PC-9 (cell line): ENCODE data around the gene ACSM2A. TPM values are rescaled to one million over a fixed set of nuclear protein-coding genes. Genes with fewer than 3 reads are reported as not detected.
"Not testable (repeated sequence)": the region's sequence is repeated elsewhere in the genome, so short reads cannot be mapped to it uniquely, and the experiment has no call there.

Experiments used
- BruUV-seq: library from RNA; stranded (reverse); fragments of 400-500 nt; replicated peaks from 2 replicates; lab custom pipeline; 2021; lab: Mats Ljungman, UMichigan
- CTCF ChIA-PET: fragments of 300-600 bp; sonication (Branson Sonifier 250); formaldehyde crosslinking; loops from one replicate; lab custom pipeline; 2022; ENCODE audit warnings: antibody characterized with exemption; lab: Charles Lee
- POLR2A ChIA-PET: fragments of 300-600 bp; sonication (Branson Sonifier 250); formaldehyde crosslinking; loops from one replicate; lab custom pipeline; 2022; ENCODE audit warnings: antibody characterized with exemption; ENCODE audit not compliant: unreplicated experiment; lab: Charles Lee
- DNase-seq, 2 experiments: peaks; one replicate each; pipeline versions ENCODE4 v3.0.0 to v3.0.0-alpha.2; 2015 to 2022; ENCODE audit warnings: mixed read lengths in 1 of 2
- H2AFZ ChIP-seq: fragments of 200-600 bp; sonication (generic); 2 replicates; pipeline ENCODE4 v1.8.1; 2017; ENCODE audit warnings: antibody characterized with exemption
- H3F3A ChIP-seq: fragments of 200-600 bp; sonication (generic); 2 replicates; pipeline ENCODE4 v1.8.1; 2017; ENCODE audit warnings: antibody characterized with exemption, mild to moderate bottlenecking, low read depth; ENCODE audit not compliant: insufficient read depth
- H3K27ac ChIP-seq: fragments of 200-600 bp; sonication (generic); 2 replicates; pipeline ENCODE4 v1.6.1; 2016; ENCODE audit warnings: mixed run types
- H3K27me3 ChIP-seq: fragments of 200-600 bp; sonication (generic); 2 replicates; pipeline ENCODE4 v1.6.1; 2016; ENCODE audit warnings: low read depth, mixed run types; ENCODE audit not compliant: insufficient read depth
- H3K36me3 ChIP-seq: fragments of 200-600 bp; sonication (generic); 2 replicates; pipeline ENCODE4 v1.6.1; 2016; ENCODE audit warnings: low read depth, mixed run types
- H3K4me1 ChIP-seq: fragments of 200-600 bp; sonication (generic); replicated peaks from 2 replicates; pipeline ENCODE4 v1.6.1; 2016; ENCODE audit warnings: mixed run types; ENCODE audit not compliant: insufficient read depth
- H3K4me2 ChIP-seq: fragments of 200-600 bp; sonication (generic); 2 replicates; pipeline ENCODE4 v1.6.1; 2017; ENCODE audit warnings: mixed run types
- H3K4me3 ChIP-seq: fragments of 200-600 bp; sonication (generic); 2 replicates; pipeline ENCODE4 v1.6.1; 2016; ENCODE audit warnings: mixed run types
- H3K79me2 ChIP-seq: fragments of 200-600 bp; sonication (generic); 2 replicates; pipeline ENCODE4 v1.6.1; 2017; ENCODE audit warnings: low read depth, mixed run types
- H3K9me2 ChIP-seq: fragments of 200-600 bp; sonication (generic); 2 replicates; pipeline ENCODE4 v1.8.1; 2017; ENCODE audit warnings: mild to moderate bottlenecking; ENCODE audit not compliant: insufficient read depth
- H3K9me3 ChIP-seq: fragments of 200-600 bp; sonication (generic); 2 replicates; pipeline ENCODE4 v1.8.1; 2016; ENCODE audit warnings: low read depth; ENCODE audit not compliant: insufficient read depth
- H4K20me1 ChIP-seq: fragments of 200-600 bp; sonication (generic); 2 replicates; pipeline ENCODE4 v1.8.1; 2017; ENCODE audit not compliant: insufficient read depth
- CTCF ChIP-seq: fragments of 200-600 bp; sonication (generic); conservative IDR thresholded peaks from 2 replicates; pipeline ENCODE4 v1.6.1; 2017; ENCODE audit warnings: mixed run types, antibody characterized with exemption, mild to moderate bottlenecking, moderate library complexity
- EZH2 ChIP-seq: fragments of 200-600 bp; sonication (generic); IDR thresholded peaks from 2 replicates; pipeline ENCODE4 v1.8.0; 2017; ENCODE audit warnings: antibody characterized with exemption, low read depth
- intact Hi-C: fragments of 100-400 bp; cut with micrococcal nuclease; formaldehyde crosslinking; loops from one replicate; pipeline ENCODE4 v1.10.0; 2022; ENCODE audit not compliant: unreplicated experiment
- total RNA-seq: library from RNA; stranded (reverse); gene quantifications from 2 replicates; pipeline ENCODE4 v1.2.3, GENCODE V29; 2021

Gene ACSM2A
- total RNA-seq, 1 experiment from 2014 or later: not detected

GRCh38 chr16:20484726-20485125 lies 33.4 kb downstream of the ACSM2A start:
- Histone ChIP-seq H3K79me2 (no peaks in the 10 kb centered on the region), H3K27ac (no peak overlapping the region), H3K27me3 (no peaks in the 10 kb centered on the region), H3K4me2 (no peak overlapping the region), H2AFZ (no peak overlapping the region), H3K4me3 (no peak overlapping the region), H3K4me1 (no peaks in the 10 kb centered on the region), H3F3A (no peaks in the 10 kb centered on the region), H3K36me3 (no peaks in the 10 kb centered on the region), H3K9me3 (no peaks in the 10 kb centered on the region), H4K20me1 (no peaks in the 10 kb centered on the region), H3K9me2 (no peaks in the 10 kb centered on the region)
- ChIA-PET POLR2A (no interaction called here), CTCF (no interaction called here)
- no peak for DNase-seq
- TF ChIP-seq CTCF (no peak), EZH2 (no peak)
- no TSS peak for BruUV-seq
- intact Hi-C loops: no loop called here

GRCh38 chr16:20485408-20485807 lies 34.1 kb downstream of the ACSM2A start:
- H3K9me3 ChIP-seq: no peaks in the 10 kb centered on the region
- DNase-seq: no peak
- no peak for TF ChIP-seq CTCF
- TF ChIP-seq EZH2: no peak
- no peaks in the 10 kb centered on the region for H3K36me3 ChIP-seq
- no peaks in the 10 kb centered on the region for H3K79me2 ChIP-seq
- no peak overlapping the region for H3K27ac ChIP-seq
- H4K20me1 ChIP-seq: no peaks in the 10 kb centered on the region
- no peak overlapping the region for H2AFZ ChIP-seq
- no peaks in the 10 kb centered on the region for H3F3A ChIP-seq
- CTCF ChIA-PET: no interaction called here
- no peaks in the 10 kb centered on the region for H3K9me2 ChIP-seq
- no TSS peak for BruUV-seq
- no peak overlapping the region for H3K4me2 ChIP-seq
- intact Hi-C loops: no loop called here
- H3K27me3 ChIP-seq: no peaks in the 10 kb centered on the region
- POLR2A ChIA-PET: no interaction called here
- H3K4me3 ChIP-seq: no peak overlapping the region
- no peaks in the 10 kb centered on the region for H3K4me1 ChIP-seq

- intact Hi-C loops, H2AFZ ChIP-seq, H3K36me3 ChIP-seq, H4K20me1 ChIP-seq, H3F3A ChIP-seq, DNase-seq, BruUV-seq, H3K27me3 ChIP-seq, CTCF ChIA-PET, H3K4me1 ChIP-seq, H3K4me2 ChIP-seq, POLR2A ChIA-PET, H3K4me3 ChIP-seq, H3K9me3 ChIP-seq, H3K9me2 ChIP-seq, H3K27ac ChIP-seq, H3K79me2 ChIP-seq: not testable (repeated sequence)
Observed at GRCh38 chr16:20490994-20491393, 39.7 kb downstream of the ACSM2A start.

DNA sequence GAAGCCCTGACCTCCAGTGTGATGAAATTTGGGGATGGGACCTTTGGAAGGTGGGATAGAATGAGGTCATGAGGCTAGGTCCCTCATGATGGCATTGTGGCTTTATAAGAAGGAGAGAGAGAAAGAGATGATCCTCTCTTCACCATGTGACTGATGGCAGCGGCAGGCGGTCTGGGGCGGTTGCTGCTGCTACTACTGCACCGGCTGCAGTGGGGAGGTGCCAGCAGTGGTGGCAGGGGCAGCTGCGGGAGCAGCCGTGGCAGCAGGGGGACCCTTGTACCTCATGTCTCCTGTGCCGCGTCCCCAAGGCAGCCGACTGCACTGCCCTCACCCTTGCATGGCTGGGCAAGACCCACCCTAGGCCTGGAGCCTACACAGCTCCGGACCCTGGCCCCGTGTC lies 40.1 kb downstream of the ACSM2A start:
- H2AFZ ChIP-seq, H3K4me1 ChIP-seq, H3K79me2 ChIP-seq, DNase-seq, H3K9me3 ChIP-seq, H3K9me2 ChIP-seq, BruUV-seq, H3F3A ChIP-seq, intact Hi-C loops, POLR2A ChIA-PET, H3K27ac ChIP-seq, H3K4me3 ChIP-seq, H3K36me3 ChIP-seq, H3K4me2 ChIP-seq, H3K27me3 ChIP-seq, H4K20me1 ChIP-seq, CTCF ChIA-PET: not testable (repeated sequence)
